ENCODE results near the gene MCAM. TPM values are rescaled to one million over a fixed set of nuclear protein-coding genes. Genes with fewer than 3 reads are reported as not detected.
A peak's percentile ranks its signal among the peaks of the same experiment; 100 is the strongest.

Gene MCAM
- total and polyA plus RNA-seq, 2 of the 8 experiments (the other 6 are each of a cell fraction or from before 2014, with no cell fraction given), result 22.4 to 32.2 TPM

DNA sequence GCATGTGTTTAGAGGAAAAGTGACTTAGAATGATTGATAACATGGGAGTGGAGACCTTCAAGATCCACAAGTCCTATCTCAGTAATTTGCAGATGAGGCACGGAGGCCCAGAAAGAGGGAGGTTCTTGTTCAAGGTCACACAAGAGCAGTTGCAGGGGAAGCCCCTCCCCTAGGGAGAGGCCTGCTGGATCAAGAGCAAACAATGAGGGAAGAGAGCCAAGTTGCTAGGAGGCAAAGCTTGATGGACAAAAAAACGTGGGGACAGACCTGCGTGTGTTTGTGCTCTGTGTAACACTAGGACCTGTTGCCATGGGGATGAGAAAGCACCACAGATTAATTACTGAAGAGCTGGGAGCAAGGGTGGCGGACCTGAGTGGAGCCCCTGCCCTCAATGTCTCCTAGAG lies 35.9 kb upstream of the MCAM start:
- 0 out of 2 replicates have a peak overlapping the region, but pooled peaks have one; percentile 22 for H2AFZ ChIP-seq (ENCODE audit: low read length)
- no peak for DNase-seq (ENCODE audit: low read depth in 1 of 2, low spot score in 2 of 2)
- H2AK5ac ChIP-seq (ENCODE audit: low read depth, low read length), result no peak overlapping the region

More for the DNA sequence above, 35.9 kb upstream of the MCAM start:
- no peak overlapping the region for H4K5ac ChIP-seq (ENCODE audit: insufficient read length, low read depth, low read length)
- H3K79me1 ChIP-seq (ENCODE audit: low read depth, low read length), result no peaks in the 10 kb centered on the region
- H3K23ac ChIP-seq (ENCODE audit: insufficient read length), result no peak overlapping the region
- TF ChIP-seq JUND (IDR thresholded peaks at IDR 0.05; ENCODE audit: low read length), result no peak
- no peak for TF ChIP-seq CBX8 (IDR thresholded peaks at IDR 0.05; ENCODE audit: borderline replicate concordance, low read depth, low read length)
- no peak for TF ChIP-seq SRF (IDR thresholded peaks at IDR 0.05; ENCODE audit: low read depth, low read length)
- H2BK20ac ChIP-seq (ENCODE audit: low read length), result no peak overlapping the region
- H4K8ac ChIP-seq (ENCODE audit: extremely low read depth, insufficient read depth, low read length), result no peak overlapping the region
- H2BK12ac ChIP-seq (ENCODE audit: low read depth, low read length), result no peak overlapping the region
- no peak for FAIRE-seq
- peaks cover 0 to 6% (median 3%) of the 10 kb centered on the region in 4 experiments; a peak in 3 of 8 replicates for H3K36me3 ChIP-seq (ENCODE audit: control insufficient read depth in 2 of 4, insufficient read depth in 4 of 4, low read length in 3 of 4)
- H3K4me2 ChIP-seq (ENCODE audit: insufficient read depth in 1 of 2, low read depth in 2 of 2, low read length in 2 of 2), result no peak overlapping the region; a peak in 1 of 4 replicates
- peaks cover 1 to 3% (median 2%) of the 10 kb centered on the region in 4 experiments; a peak in 5 of 7 replicates for H3K4me1 ChIP-seq (replicated peaks in 1 of 4; ENCODE audit: control insufficient read depth in 3 of 4, insufficient read depth in 4 of 4, low read length in 3 of 4)
- H3K27me3 ChIP-seq (replicated peaks in 1 of 4; ENCODE audit: control insufficient read depth in 3 of 4, extremely low read depth in 1 of 4, insufficient read depth in 3 of 4, low read length in 3 of 4), result peaks cover 0 to 4% (median 2%) of the 10 kb centered on the region in 4 experiments; a peak in 3 of 7 replicates
- CTCF ChIA-PET (ENCODE audit: partially characterized antibody), result interaction anchor here (0.6 to 18.0 kb wide), 9 partner anchors 9 to 122 kb away, joined by 3 to 463 read pairs (median 6); partner anchors contain the start of genes C1QTNF5 and USP2
- POLR2A ChIA-PET (ENCODE audit: partially characterized antibody), result interaction anchor here (0.8 to 1.2 kb wide), 5 partner anchors 8 to 109 kb away, joined by 3 read pairs; no protein-coding TSS in a partner anchor
- H3K79me2 ChIP-seq (ENCODE audit: control insufficient read depth in 1 of 2, insufficient read depth in 2 of 2, low read length in 2 of 2), result no peaks in the 10 kb centered on the region
- H2BK5ac ChIP-seq (ENCODE audit: low read depth, low read length), result no peak overlapping the region
- no peaks in the 10 kb centered on the region for H3K9me3 ChIP-seq (ENCODE audit: insufficient read depth in 2 of 2, low read depth in 1 of 2, low read length in 1 of 2)
- no peaks in the 10 kb centered on the region for H4K20me1 ChIP-seq (replicated peaks in 1 of 2; ENCODE audit: control insufficient read depth in 1 of 2, insufficient read depth in 2 of 2, low read length in 2 of 2)
- H3K9ac ChIP-seq (replicated peaks in 1 of 4; ENCODE audit: extremely low read depth in 1 of 4, low read depth in 3 of 4, low read length in 3 of 4), result no peak overlapping the region
- H3K4ac ChIP-seq (replicated peaks; ENCODE audit: insufficient read length, low read depth, low read length), result no peak overlapping the region
- H2BK15ac ChIP-seq (ENCODE audit: low read length), result peak overlapping the region; percentile 72; the same call in 1 of the 2 replicates
- no peak overlapping the region; the same call in 1 of the 2 replicates for H3K18ac ChIP-seq (ENCODE audit: extremely low read depth, low read length)
- H2BK120ac ChIP-seq (replicated peaks; ENCODE audit: low read depth, low read length), result no peak overlapping the region
- H3K4me3 ChIP-seq (ENCODE audit: extremely low read depth in 1 of 4, insufficient read depth in 2 of 4, low read depth in 3 of 4, low read length in 4 of 4), result no peak overlapping the region
- no peak overlapping the region for H3K27ac ChIP-seq (ENCODE audit: low read depth, low read length)
- no peak overlapping the region for H3K56ac ChIP-seq (replicated peaks; ENCODE audit: insufficient read length, low read depth, low read length)
- H3K23me2 ChIP-seq (ENCODE audit: low read depth, low read length), result peaks cover 2% of the 10 kb centered on the region
- H4K91ac ChIP-seq (replicated peaks; ENCODE audit: insufficient read length, low read length), result no peak overlapping the region
- 50% methylated on average over 4 of the region's 4 CpGs; no CpG with 5 or more reads in 1 of the 2 experiments for WGBS, 2 experiments (ENCODE audit: extremely low coverage in 1 of 2, insufficient coverage in 1 of 2, insufficient read length in 1 of 2, insufficient replicate concordance in 2 of 2, low coverage in 1 of 2, low lambda C conversion rate in 2 of 2, missing lambda C conversion rate in 1 of 2)
- H3K14ac ChIP-seq (ENCODE audit: insufficient read length), result no peak overlapping the region
